Left ventricle myocardium inferior (tissue), 1 donor: ENCODE results near the gene PRDM16. TPM values are rescaled to one million over a fixed set of nuclear protein-coding genes. Genes with fewer than 3 reads are reported as not detected.

Experiments
- DNase-seq: peaks from one replicate; pipeline ENCODE4 v3.0.0-alpha.2; 2020
- H3K27ac ChIP-seq: fragments of 200-600 bp; replicated peaks from 2 replicates; pipeline ENCODE4 v1.8.0; 2021
- H3K27me3 ChIP-seq: fragments of 200-600 bp; 2 replicates; pipeline ENCODE4 v1.8.0; 2021; ENCODE audit warnings: low read depth
- H3K36me3 ChIP-seq: fragments of 200-600 bp; 2 replicates; pipeline ENCODE4 v1.8.0; 2021
- H3K4me1 ChIP-seq: fragments of 200-600 bp; 2 replicates; pipeline ENCODE4 v1.8.0; 2021
- H3K4me3 ChIP-seq: fragments of 200-600 bp; 2 replicates; pipeline ENCODE4 v1.8.0; 2021; ENCODE audit warnings: mild to moderate bottlenecking, moderate library complexity
- H3K9me3 ChIP-seq: fragments of 200-600 bp; replicated peaks from 2 replicates; pipeline ENCODE4 v1.8.0; 2021
- CTCF ChIP-seq: fragments of 200-600 bp; IDR thresholded peaks from 2 replicates; pipeline ENCODE4 v1.8.0; 2021; ENCODE audit warnings: antibody characterized with exemption, mild to moderate bottlenecking, borderline replicate concordance
- intact Hi-C: fragments of 100-400 bp; cut with micrococcal nuclease; formaldehyde crosslinking; loops from one replicate; pipeline ENCODE4 v1.11.0; 2022
- total RNA-seq: library from RNA; stranded (reverse); fragmentation: NEBNext Ultra II Directional; extraction: Animal tissue kit (Norgen Biotek cat#: 25700); gene quantifications from one replicate; pipeline ENCODE4 v1.2.1, GENCODE V29; 2021
- donor health status: DM: no; HTN: yes; CAD: no; lungs with severe emphysema.

Gene PRDM16
- total RNA-seq, 1 donor from 2014 or later: 16.6 TPM

- DNase-seq: no peak
- no peaks in the 10 kb centered on the region for H3K4me1 ChIP-seq
- no peaks in the 10 kb centered on the region for H3K9me3 ChIP-seq
- TF ChIP-seq CTCF: no peak
- peaks cover 70% of the 10 kb centered on the region for H3K27me3 ChIP-seq
- intact Hi-C loops: no loop called here
- no peaks in the 10 kb centered on the region for H3K36me3 ChIP-seq
- H3K4me3 ChIP-seq: no peak overlapping the region
- no peak overlapping the region for H3K27ac ChIP-seq
These were observed 38.9 kb upstream of the PRDM16 start for GRCh38 chr1:3029991-3030662.

- Histone ChIP-seq H3K9me3 (no peaks in the 10 kb centered on the region), H3K27me3 (peaks cover 70% of the 10 kb centered on the region), H3K4me3 (no peak overlapping the region), H3K4me1 (no peaks in the 10 kb centered on the region), H3K36me3 (no peaks in the 10 kb centered on the region), H3K27ac (no peak overlapping the region)
- no peak for TF ChIP-seq CTCF
- intact Hi-C loops: no loop called here
- DNase-seq: no peak
These were observed 38.2 kb upstream of the PRDM16 start for GRCh38 chr1:3030663-3031381.

- H3K4me1 ChIP-seq: no peaks in the 10 kb centered on the region
- DNase-seq: no peak
- H3K9me3 ChIP-seq: no peaks in the 10 kb centered on the region
- no peak overlapping the region for H3K27ac ChIP-seq
- no peaks in the 10 kb centered on the region for H3K36me3 ChIP-seq
- H3K4me3 ChIP-seq: no peak overlapping the region
- TF ChIP-seq CTCF: no peak
- intact Hi-C loops: no loop called here
- H3K27me3 ChIP-seq: peaks cover 78% of the 10 kb centered on the region
These were observed 37.4 kb upstream of the PRDM16 start for GRCh38 chr1:3031401-3032221.

GRCh38 chr1:3032371-3033039 is 36.5 kb upstream of the PRDM16 start:
- DNase-seq: no peak
- intact Hi-C loops: no loop called here
- H3K9me3 ChIP-seq: no peaks in the 10 kb centered on the region
- no peak overlapping the region for H3K4me3 ChIP-seq
- no peak for TF ChIP-seq CTCF
- no peak overlapping the region for H3K27ac ChIP-seq
- H3K4me1 ChIP-seq: no peaks in the 10 kb centered on the region
- H3K27me3 ChIP-seq: peaks cover 85% of the 10 kb centered on the region
- no peaks in the 10 kb centered on the region for H3K36me3 ChIP-seq
